Measurements from ENCODE around the gene CCDC174. TPM values are rescaled to one million over a fixed set of nuclear protein-coding genes. Genes with fewer than 3 reads are reported as not detected.

The CCDC174 gene
- total RNA-seq, 4 donors from 2014 or later, result 15.8 to 24.0 (median 20.2) TPM

GRCh38 chr3:14663396-14664135 lies 12.0 kb downstream of the CCDC174 start:
- TF ChIP-seq POLR2AphosphoS5 (IDR thresholded peaks at IDR 0.05) (no peak), POLR2A (IDR thresholded peaks at IDR 0.05) (no peak), CTCF (IDR thresholded peaks at IDR 0.05) (no peak)
- no peak overlapping the region for H3K4me3 ChIP-seq
- peaks cover 6 to 100% of the 10 kb centered on the region in 2 donors for H3K36me3 ChIP-seq
- no peaks in the 10 kb centered on the region for H3K9me3 ChIP-seq
- H3K27ac ChIP-seq, result no peak overlapping the region
- no peaks in the 10 kb centered on the region for H3K4me1 ChIP-seq
- no peak for ATAC-seq
- H3K27me3 ChIP-seq, result no peaks in the 10 kb centered on the region
- WGBS, 2 donors (ENCODE audit: low coverage in 1 of 2), result 58 to 73% methylated on average over 5 of the region's 5 CpGs

GRCh38 chr3:14664170-14664569 lies 12.6 kb downstream of the CCDC174 start:
- no peak for ATAC-seq
- H3K4me1 ChIP-seq, result no peaks in the 10 kb centered on the region
- no peaks in the 10 kb centered on the region for H3K27me3 ChIP-seq
- no peak overlapping the region for H3K27ac ChIP-seq
- no peak for TF ChIP-seq POLR2AphosphoS5 (IDR thresholded peaks at IDR 0.05)
- no peak for TF ChIP-seq POLR2A (IDR thresholded peaks at IDR 0.05)
- no peak for TF ChIP-seq CTCF (IDR thresholded peaks at IDR 0.05)
- TF ChIP-seq EP300 (IDR thresholded peaks at IDR 0.05), result no peak
- H3K4me3 ChIP-seq, result no peak overlapping the region
- H3K36me3 ChIP-seq, result peaks cover 6 to 100% of the 10 kb centered on the region in 2 donors
- H3K9me3 ChIP-seq, result no peaks in the 10 kb centered on the region
- 73 to 87% methylated on average over 3 of the region's 3 CpGs for WGBS, 2 donors (ENCODE audit: low coverage in 1 of 2)

- H3K27ac ChIP-seq, result no peak overlapping the region
These were observed 21.0 kb downstream of the CCDC174 start for GRCh38 chr3:14672588-14672987.

GRCh38 chr3:14674841-14675240 lies 23.3 kb downstream of the CCDC174 start, which contains the start of gene C3orf20:
TSS of gene C3orf20 (plus strand) at chr3:14675141. CDS start at chr3:14682714, 7,573 bp downstream.
- no peaks in the 10 kb centered on the region for H3K4me1 ChIP-seq

More at GRCh38 chr3:14672588-14672987, 21.0 kb downstream of the CCDC174 start:
- 70 to 79% methylated on average over 3 to 4 of the region's 4 CpGs for WGBS, 2 donors (ENCODE audit: low coverage in 1 of 2)
- no peak for ATAC-seq
- Histone ChIP-seq H3K4me3 (no peak overlapping the region), H3K36me3 (peaks cover 4 to 56% of the 10 kb centered on the region in 2 donors), H3K9me3 (no peaks in the 10 kb centered on the region), H3K4me1 (no peaks in the 10 kb centered on the region), H3K27me3 (no peaks in the 10 kb centered on the region)
- TF ChIP-seq POLR2AphosphoS5 (IDR thresholded peaks at IDR 0.05) (no peak), CTCF (IDR thresholded peaks at IDR 0.05) (no peak), EP300 (IDR thresholded peaks at IDR 0.05) (no peak), POLR2A (IDR thresholded peaks at IDR 0.05) (no peak)

More at GRCh38 chr3:14674841-14675240, 23.3 kb downstream of the CCDC174 start, which contains the start of gene C3orf20:
- H3K27ac ChIP-seq, result no peak within 1 kb of the TSS
- H3K9me3 ChIP-seq, result no peaks in the 10 kb centered on the region
- no peak for ATAC-seq
- TF ChIP-seq EP300 (IDR thresholded peaks at IDR 0.05) (no peak), POLR2AphosphoS5 (IDR thresholded peaks at IDR 0.05) (no peak), CTCF (IDR thresholded peaks at IDR 0.05) (no peak), POLR2A (IDR thresholded peaks at IDR 0.05) (no peak)
- H3K27me3 ChIP-seq, result no peaks in the 10 kb centered on the region
- WGBS, 2 donors (ENCODE audit: low coverage in 1 of 2), result 48 to 54% methylated on average over 7 of the region's 7 CpGs
- H3K36me3 ChIP-seq, result peaks cover 0 to 35% of the 10 kb centered on the region in 2 donors
- H3K4me3 ChIP-seq, result no peak within 1 kb of the TSS
